ENCODE measurements around the gene SCN9A.

- TF ChIP-seq EZH2 (IDR thresholded peaks at IDR 0.05; ENCODE audit: insufficient read depth, low read length) = no peak
- no peak for TF ChIP-seq CTCF (IDR thresholded peaks at IDR 0.05; ENCODE audit: insufficient read depth, low read depth, low read length)
Measured at GRCh38 chr2:166360426-166360825, 15.3 kb downstream of the SCN9A start.
